ENCODE results near the gene GRID2IP.

GRID2IP gene

GRCh38 chr7:6447581-6448199 lies 103.6 kb downstream of the GRID2IP start, which contains the start of gene DAGLB:
Gene DAGLB, minus strand, starts transcription at chr7:6447954. Its CDS starts 112 bp downstream, at chr7:6447842.
- TF ChIP-seq CTCF (conservative IDR thresholded peaks at IDR 0.05) = no peak
- H3K27ac ChIP-seq = peak within 1 kb of the TSS; percentile 80
